ENCODE data around the gene ADD2. TPM values are rescaled to one million over a fixed set of nuclear protein-coding genes. Genes with fewer than 3 reads are reported as not detected.

Gene ADD2
- total RNA-seq, 1 donor from 2014 or later, result 10.2 TPM

- Histone ChIP-seq H3K27me3 (no peaks in the 10 kb centered on the region), H3K36me3 (no peaks in the 10 kb centered on the region), H3K4me1 (no peaks in the 10 kb centered on the region), H3K27ac (no peak overlapping the region), H3K4me3 (no peak overlapping the region), H3K9me3 (no peaks in the 10 kb centered on the region)
- peak in 1 of 2 donors; percentile 40 for DNase-seq (ENCODE audit: low spot score in 2 of 2)
- intact Hi-C loops (cut with DNase I), result no loop called here
- TF ChIP-seq, protein P1, sequence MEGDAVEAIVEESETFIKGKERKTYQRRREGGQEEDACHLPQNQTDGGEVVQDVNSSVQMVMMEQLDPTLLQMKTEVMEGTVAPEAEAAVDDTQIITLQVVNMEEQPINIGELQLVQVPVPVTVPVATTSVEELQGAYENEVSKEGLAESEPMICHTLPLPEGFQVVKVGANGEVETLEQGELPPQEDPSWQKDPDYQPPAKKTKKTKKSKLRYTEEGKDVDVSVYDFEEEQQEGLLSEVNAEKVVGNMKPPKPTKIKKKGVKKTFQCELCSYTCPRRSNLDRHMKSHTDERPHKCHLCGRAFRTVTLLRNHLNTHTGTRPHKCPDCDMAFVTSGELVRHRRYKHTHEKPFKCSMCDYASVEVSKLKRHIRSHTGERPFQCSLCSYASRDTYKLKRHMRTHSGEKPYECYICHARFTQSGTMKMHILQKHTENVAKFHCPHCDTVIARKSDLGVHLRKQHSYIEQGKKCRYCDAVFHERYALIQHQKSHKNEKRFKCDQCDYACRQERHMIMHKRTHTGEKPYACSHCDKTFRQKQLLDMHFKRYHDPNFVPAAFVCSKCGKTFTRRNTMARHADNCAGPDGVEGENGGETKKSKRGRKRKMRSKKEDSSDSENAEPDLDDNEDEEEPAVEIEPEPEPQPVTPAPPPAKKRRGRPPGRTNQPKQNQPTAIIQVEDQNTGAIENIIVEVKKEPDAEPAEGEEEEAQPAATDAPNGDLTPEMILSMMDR (IDR thresholded peaks at IDR 0.05), result no peak
These were observed 89.3 kb downstream of the ADD2 start for GRCh38 chr2:70678576-70679143.

- H3K27ac ChIP-seq, result no peak overlapping the region
- no peak overlapping the region for H3K4me3 ChIP-seq
- no peaks in the 10 kb centered on the region for H3K36me3 ChIP-seq
- TF ChIP-seq, protein P1 (IDR thresholded peaks at IDR 0.05), result no peak
- H3K27me3 ChIP-seq, result no peaks in the 10 kb centered on the region
- peak in 1 of 2 donors; percentile 42 for DNase-seq (ENCODE audit: low spot score in 2 of 2)
- H3K9me3 ChIP-seq, result no peaks in the 10 kb centered on the region
- no peaks in the 10 kb centered on the region for H3K4me1 ChIP-seq
- intact Hi-C loops (cut with DNase I), result no loop called here
These were observed 91.5 kb downstream of the ADD2 start for GRCh38 chr2:70676301-70677035.

DNA sequence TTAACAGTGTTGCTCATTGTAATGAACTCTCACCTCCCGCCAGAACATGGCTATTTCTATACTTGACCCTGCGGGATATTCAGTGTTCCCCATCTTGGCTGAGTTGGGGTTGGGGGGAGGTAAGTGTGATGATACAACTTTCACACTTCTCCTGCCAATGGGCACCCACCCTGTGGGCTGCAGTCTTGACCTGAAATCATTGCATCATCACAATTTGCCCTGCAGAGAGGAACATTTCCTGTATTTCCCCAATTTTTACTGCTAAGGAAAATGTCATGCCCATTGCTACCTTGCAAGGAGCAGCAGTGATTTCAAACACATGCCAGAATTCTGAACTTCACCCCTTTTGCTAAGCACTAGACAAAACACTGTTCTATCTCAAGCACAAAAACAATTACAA lies 92.1 kb downstream of the ADD2 start:
- DNase-seq (ENCODE audit: low spot score in 2 of 2), result no peak
- no peaks in the 10 kb centered on the region for H3K9me3 ChIP-seq
- no peak overlapping the region for H3K4me3 ChIP-seq
- no peaks in the 10 kb centered on the region for H3K36me3 ChIP-seq
- H3K27ac ChIP-seq, result no peak overlapping the region
- no peaks in the 10 kb centered on the region for H3K4me1 ChIP-seq
- TF ChIP-seq, protein P1 (IDR thresholded peaks at IDR 0.05), result no peak
- intact Hi-C loops (cut with DNase I), result no loop called here
- no peaks in the 10 kb centered on the region for H3K27me3 ChIP-seq

DNA sequence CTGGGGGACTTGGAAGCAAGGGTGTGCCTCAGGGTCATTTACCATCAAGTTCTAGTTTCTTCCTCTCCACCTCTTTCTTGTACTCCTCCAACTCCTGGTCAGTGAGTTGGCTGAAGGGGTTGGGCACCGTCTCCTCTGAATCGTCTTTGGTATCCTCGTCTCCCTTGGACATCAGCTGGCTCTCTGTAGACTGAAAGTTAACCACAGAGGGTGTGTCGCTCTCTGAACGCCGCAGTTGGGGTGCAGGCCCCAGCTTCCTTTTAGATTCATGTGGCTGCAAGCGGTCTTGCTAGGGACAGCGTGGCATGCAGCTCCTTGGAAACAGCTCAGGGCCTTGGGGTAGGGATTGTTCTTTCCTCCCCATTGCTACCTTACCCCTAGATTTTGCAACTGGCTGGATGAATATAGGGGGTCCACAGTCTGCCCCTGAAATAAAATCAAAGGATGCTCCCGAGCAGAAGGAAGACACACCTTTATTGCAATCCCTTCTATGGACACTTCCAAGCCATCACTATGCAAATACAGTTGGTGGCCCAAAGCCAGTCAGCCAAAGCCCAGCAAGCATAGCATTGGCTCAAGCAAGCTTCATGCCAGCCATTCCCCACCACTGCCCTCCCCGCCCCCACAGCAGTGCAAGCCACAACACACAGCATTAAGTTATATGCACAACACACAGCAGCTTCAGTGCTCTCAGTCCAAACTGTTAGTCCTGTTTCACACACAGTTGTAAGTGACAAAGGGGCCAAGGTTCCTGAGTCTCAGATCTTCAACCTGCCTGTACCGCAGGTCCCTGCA lies 93.2 kb downstream of the ADD2 start:
- intact Hi-C loops (cut with DNase I), result no loop called here
- TF ChIP-seq, protein P1 (IDR thresholded peaks at IDR 0.05), result no peak
- no peaks in the 10 kb centered on the region for H3K4me1 ChIP-seq
- H3K4me3 ChIP-seq, result no peak overlapping the region
- no peaks in the 10 kb centered on the region for H3K27me3 ChIP-seq
- no peaks in the 10 kb centered on the region for H3K36me3 ChIP-seq
- peak in 1 of 2 donors; percentile 37 for DNase-seq (ENCODE audit: low spot score in 2 of 2)
- H3K27ac ChIP-seq, result no peak overlapping the region
- no peaks in the 10 kb centered on the region for H3K9me3 ChIP-seq

DNA sequence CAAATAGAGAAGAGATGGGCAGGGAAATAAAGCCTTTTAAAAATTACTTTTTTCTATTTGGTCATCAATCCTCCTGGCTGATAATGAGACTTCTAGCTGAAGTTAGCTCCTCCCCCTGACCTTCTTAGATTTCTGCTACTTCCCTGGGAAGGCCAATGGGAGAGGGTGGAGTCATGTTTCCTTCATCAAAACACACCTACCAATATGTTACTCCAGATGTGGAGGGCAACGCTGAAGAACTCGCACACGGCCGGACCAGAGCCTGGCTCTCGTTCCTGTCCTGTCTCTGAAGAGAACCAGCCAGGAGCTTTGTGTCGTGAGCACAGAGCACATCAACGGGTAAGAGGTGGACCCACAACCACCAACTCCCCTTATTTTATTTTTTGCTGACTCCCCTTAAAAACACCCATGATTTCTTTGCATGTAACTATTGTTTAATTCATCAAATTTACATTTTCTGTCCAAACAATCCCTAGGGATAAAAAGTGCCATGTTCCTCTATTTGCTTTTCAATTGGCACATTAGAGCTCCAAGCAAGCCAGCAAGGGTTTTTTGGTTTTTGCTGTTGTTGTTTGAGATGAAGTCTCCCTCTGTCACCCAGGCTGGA lies 94.9 kb downstream of the ADD2 start:
- TF ChIP-seq, protein P1 (IDR thresholded peaks at IDR 0.05), result no peak
- no peak overlapping the region for H3K27ac ChIP-seq
- H3K4me1 ChIP-seq, result no peaks in the 10 kb centered on the region
- H3K27me3 ChIP-seq, result no peaks in the 10 kb centered on the region
- no peak overlapping the region for H3K4me3 ChIP-seq
- peak in 1 of 2 donors; percentile 16 for DNase-seq (ENCODE audit: low spot score in 2 of 2)
- no peaks in the 10 kb centered on the region for H3K36me3 ChIP-seq
- H3K9me3 ChIP-seq, result no peaks in the 10 kb centered on the region
- intact Hi-C loops (cut with DNase I), result no loop called here
